GM23338 (cell line): ENCODE data around the gene MAPKBP1. TPM values are rescaled to one million over a fixed set of nuclear protein-coding genes. Genes with fewer than 3 reads are reported as not detected.

Experiments
- ATAC-seq: fragments of 200-7000 bp; cut with Tn5 transposase; 3 replicates; pipeline ENCODE4 v1.9.1; 2020
- DNase-seq: peaks from one replicate; pipeline ENCODE4 v3.0.0-alpha.2; 2015; ENCODE audit warnings: low spot score
- H2AFZ ChIP-seq: fragments of 200-600 bp; sonication (generic); 2 replicates; pipeline ENCODE4 v1.8.0; 2016; ENCODE audit warnings: antibody characterized with exemption, mild to moderate bottlenecking, moderate library complexity
- H3F3A ChIP-seq: fragments of 200-600 bp; sonication (generic); replicated peaks from 2 replicates; pipeline ENCODE4 v1.8.0; 2017; ENCODE audit warnings: antibody characterized with exemption, mixed run types, low read depth
- H3K27ac ChIP-seq: fragments of 200-600 bp; sonication (generic); 2 replicates; pipeline ENCODE4 v1.6.1; 2016; ENCODE audit warnings: low read depth
- H3K27me3 ChIP-seq: fragments of 200-600 bp; sonication (generic); 2 replicates; pipeline ENCODE4 v1.8.0; 2016; ENCODE audit warnings: mild to moderate bottlenecking, mixed run types, moderate library complexity; ENCODE audit not compliant: insufficient read depth
- H3K36me3 ChIP-seq: fragments of 200-600 bp; sonication (generic); 2 replicates; pipeline ENCODE4 v1.8.0; 2016; ENCODE audit warnings: mild to moderate bottlenecking; ENCODE audit not compliant: insufficient read depth
- H3K4me1 ChIP-seq: fragments of 200-600 bp; sonication (generic); 2 replicates; pipeline ENCODE4 v1.8.0; 2016; ENCODE audit warnings: mild to moderate bottlenecking, moderate library complexity; ENCODE audit not compliant: insufficient read depth
- H3K4me2 ChIP-seq: fragments of 200-600 bp; sonication (generic); 2 replicates; pipeline ENCODE4 v1.7.1; 2017; ENCODE audit warnings: mixed run types
- H3K4me3 ChIP-seq: fragments of 200-600 bp; sonication (generic); 2 replicates; pipeline ENCODE4 v1.6.1; 2016; ENCODE audit warnings: mixed run types
- H3K79me2 ChIP-seq: fragments of 200-600 bp; sonication (generic); replicated peaks from 2 replicates; pipeline ENCODE4 v1.8.0; 2017; ENCODE audit warnings: mild to moderate bottlenecking; ENCODE audit not compliant: insufficient read depth
- H3K9me2 ChIP-seq: fragments of 200-600 bp; sonication (generic); 2 replicates; pipeline ENCODE4 v1.8.0; 2017; ENCODE audit not compliant: insufficient read depth
- H4K20me1 ChIP-seq: fragments of 200-600 bp; sonication (generic); replicated peaks from 2 replicates; pipeline ENCODE4 v1.8.0; 2017; ENCODE audit warnings: mild to moderate bottlenecking; ENCODE audit not compliant: insufficient read depth
- H3K27ac Mint-ChIP-seq: 2 replicates; pipeline ENCODE4 v1.8.0; 2020; ENCODE audit warnings: inconsistent platforms, mild to moderate bottlenecking, moderate library complexity, mixed read lengths
- H3K27me3 Mint-ChIP-seq: 3 replicates; pipeline ENCODE4 v1.8.0; 2022; ENCODE audit warnings: low read depth, mild to moderate bottlenecking, moderate library complexity, mixed read lengths, inconsistent platforms; ENCODE audit not compliant: insufficient read depth, poor library complexity
- H3K36me3 Mint-ChIP-seq: 3 replicates; pipeline ENCODE4 v1.8.0; 2021; ENCODE audit warnings: low read depth, mild to moderate bottlenecking, inconsistent platforms, moderate library complexity, mixed read lengths
- H3K4me1 Mint-ChIP-seq: 3 replicates; pipeline ENCODE4 v1.8.0; 2020; ENCODE audit warnings: mild to moderate bottlenecking, inconsistent platforms, mixed read lengths
- H3K4me3 Mint-ChIP-seq: 3 replicates; pipeline ENCODE4 v1.8.0; 2021; ENCODE audit warnings: moderate library complexity, mild to moderate bottlenecking, inconsistent platforms, mixed read lengths
- H3K9me3 Mint-ChIP-seq: 3 replicates; pipeline ENCODE4 v1.8.0; 2020; ENCODE audit warnings: moderate library complexity, mild to moderate bottlenecking, inconsistent platforms, mixed read lengths
- CREB1 ChIP-seq: fragments of 250-450 bp; sonication (Bioruptor Pico); IDR thresholded peaks from 2 replicates; pipeline ENCODE4 v1.5.0; 2020; ENCODE audit warnings: low read depth, mild to moderate bottlenecking, moderate library complexity
- EZH2 ChIP-seq: fragments of 200-600 bp; sonication (generic); IDR thresholded peaks from one replicate; pipeline ENCODE4 v1.8.0; 2017; ENCODE audit warnings: antibody characterized with exemption, mild to moderate bottlenecking, low read depth; ENCODE audit not compliant: unreplicated experiment
- EZH2phosphoT487 ChIP-seq: fragments of 200-600 bp; sonication (generic); IDR thresholded peaks from one replicate; pipeline ENCODE4 v1.8.1; 2018; ENCODE audit warnings: antibody characterized with exemption; ENCODE audit not compliant: unreplicated experiment
- JUNB ChIP-seq: IDR thresholded peaks from one replicate; pipeline ENCODE4 v1.6.1; 2016; ENCODE audit warnings: antibody characterized with exemption; ENCODE audit not compliant: unreplicated experiment
- NANOG ChIP-seq: IDR thresholded peaks from 2 replicates; pipeline ENCODE4 v1.6.1; 2016; ENCODE audit warnings: antibody characterized with exemption, borderline replicate concordance
- POLR2AphosphoS5 ChIP-seq: IDR thresholded peaks from 2 replicates; pipeline ENCODE4 v1.6.1; 2016; ENCODE audit warnings: antibody characterized with exemption, low read depth
- STAT1 ChIP-seq: IDR thresholded peaks from one replicate; pipeline ENCODE4 v1.6.1; 2016; ENCODE audit warnings: antibody characterized with exemption; ENCODE audit not compliant: unreplicated experiment
- ZNF114 ChIP-seq: fragments of 250-450 bp; sonication (Bioruptor Pico); IDR thresholded peaks from 2 replicates; pipeline ENCODE4 v1.5.0; 2020; ENCODE audit warnings: mild to moderate bottlenecking, moderate library complexity
- ZNF331 ChIP-seq: fragments of 250-450 bp; sonication (Bioruptor Pico); IDR thresholded peaks from 2 replicates; pipeline ENCODE4 v1.5.0; 2020; ENCODE audit warnings: low read depth, mild to moderate bottlenecking, moderate library complexity
- polyA plus RNA-seq: library from polyadenylated mRNA; unstranded; fragments of >200 nt; fragmentation: Nextera tagmentation; extraction: Ambion mirVana; gene quantifications from 2 replicates; pipeline ENCODE4 v1.2.1, GENCODE V29; 2016
- total RNA-seq: library from RNA; depleted of rRNA; stranded (reverse); fragments of >200 nt; shearing (Covaris generic); gene quantifications from 2 replicates; pipeline ENCODE4 v1.2.3, GENCODE V29; 2014
- TF ChIP-seq, protein P1 (sequence below): fragments of 250-450 bp; sonication (Bioruptor Pico); IDR thresholded peaks from 2 replicates; pipeline ENCODE4 v1.5.0; 2020; ENCODE audit warnings: mild to moderate bottlenecking, moderate library complexity
- TF ChIP-seq, protein P2 (sequence below): IDR thresholded peaks from 2 replicates; pipeline ENCODE4 v1.6.1; 2016; ENCODE audit warnings: antibody characterized with exemption
- TF ChIP-seq, protein P3 (sequence below): IDR thresholded peaks from one replicate; pipeline ENCODE4 v1.6.1; 2018; ENCODE audit warnings: antibody characterized with exemption; ENCODE audit not compliant: unreplicated experiment
- TF ChIP-seq, protein P4 (sequence below), 2 experiments: fragments of 200-600 bp in 1 of 2; sonication (generic) in 1 of 2; conservative IDR thresholded peaks; 2 replicates each; pipeline versions ENCODE4 v1.5.1 to v1.6.1; 2016 to 2017; ENCODE audit warnings: antibody characterized with exemption in 2 of 2, low read depth in 2 of 2, mild to moderate bottlenecking in 2 of 2, moderate library complexity in 1 of 2

The MAPKBP1 gene
- total and polyA plus RNA-seq, 2 experiments from 2014 or later, result 1.9 to 8.9 TPM

DNA sequence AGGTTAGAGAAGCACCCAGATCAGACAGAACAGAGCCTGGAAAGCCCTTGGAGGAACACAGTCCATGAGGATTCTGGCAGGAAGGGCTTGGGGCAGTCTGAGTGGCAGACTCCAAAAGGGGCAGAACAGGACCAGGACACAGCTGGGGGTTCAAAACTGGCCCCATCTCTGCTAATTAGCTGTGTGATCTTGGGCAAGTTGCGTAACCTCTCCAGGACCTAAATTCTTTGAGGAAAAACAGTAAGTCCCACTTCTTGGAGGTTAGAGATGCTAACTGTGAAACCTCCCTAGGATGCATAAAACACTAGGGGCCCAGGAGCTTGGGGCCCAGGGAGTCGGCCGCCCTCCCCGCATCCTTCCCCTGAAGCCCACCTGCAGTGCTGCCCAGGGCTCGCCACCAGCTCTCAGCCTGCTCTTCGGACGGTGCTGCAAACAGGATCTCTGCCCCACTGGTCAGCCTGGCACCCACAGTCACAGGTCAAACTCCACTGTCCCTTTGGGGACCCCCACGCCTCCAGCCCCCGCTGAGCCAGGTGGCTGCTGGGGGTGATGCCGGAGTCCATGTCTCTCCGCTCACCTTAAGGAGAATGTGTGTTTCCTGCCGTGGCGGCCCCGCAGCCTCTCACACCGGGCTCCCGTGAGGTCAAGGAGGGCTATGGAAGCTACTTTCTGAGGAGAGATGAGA lies 76.3 kb downstream of the MAPKBP1 start (continued):
- TF ChIP-seq EZH2phosphoT487, result no peak

DNA sequence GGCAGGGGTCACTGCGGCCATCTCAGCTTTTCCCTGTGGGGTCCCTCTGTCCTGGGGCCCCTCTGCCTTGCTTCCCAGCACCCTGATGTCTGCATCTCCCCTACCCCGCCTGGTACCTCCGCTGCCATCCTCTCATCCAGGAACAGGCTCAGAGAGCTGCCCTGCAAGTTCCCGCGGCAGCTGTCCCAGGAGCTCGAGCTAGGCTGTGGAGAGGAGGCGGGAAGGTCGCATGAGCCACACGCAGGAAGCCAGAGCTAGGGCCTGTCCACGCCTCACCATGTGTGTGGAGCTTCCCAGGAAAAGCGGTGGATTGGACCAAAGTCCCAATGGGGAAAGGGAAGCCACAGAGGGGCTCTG lies 76.9 kb downstream of the MAPKBP1 start:
- Histone ChIP-seq H3K36me3 (no peaks in the 10 kb centered on the region), H3F3A (no peaks in the 10 kb centered on the region), H3K9me2 (no peaks in the 10 kb centered on the region), H3K27me3 (no peaks in the 10 kb centered on the region), H3K27ac (no peak overlapping the region), H3K79me2 (no peaks in the 10 kb centered on the region), H3K4me2 (no peak overlapping the region), H4K20me1 (no peaks in the 10 kb centered on the region), H3K4me3 (no peak overlapping the region), H2AFZ (no peak overlapping the region), H3K4me1 (no peaks in the 10 kb centered on the region)
- no peaks in the 10 kb centered on the region; the same call in 2 of the 3 replicates for H3K9me3 Mint-ChIP-seq
- peaks cover 14% of the 10 kb centered on the region for H3K27me3 Mint-ChIP-seq
- no peak overlapping the region for H3K4me3 Mint-ChIP-seq
- H3K27ac Mint-ChIP-seq, result no peak overlapping the region
- ATAC-seq (no peak), DNase-seq (no peak)
- H3K36me3 Mint-ChIP-seq, result no peaks in the 10 kb centered on the region; the same call in 2 of the 3 replicates
- no peak for TF ChIP-seq POLR2AphosphoS5
- no peak for TF ChIP-seq EZH2phosphoT487
- TF ChIP-seq NANOG, result no peak
- TF ChIP-seq JUNB, result no peak
- TF ChIP-seq, protein P1, sequence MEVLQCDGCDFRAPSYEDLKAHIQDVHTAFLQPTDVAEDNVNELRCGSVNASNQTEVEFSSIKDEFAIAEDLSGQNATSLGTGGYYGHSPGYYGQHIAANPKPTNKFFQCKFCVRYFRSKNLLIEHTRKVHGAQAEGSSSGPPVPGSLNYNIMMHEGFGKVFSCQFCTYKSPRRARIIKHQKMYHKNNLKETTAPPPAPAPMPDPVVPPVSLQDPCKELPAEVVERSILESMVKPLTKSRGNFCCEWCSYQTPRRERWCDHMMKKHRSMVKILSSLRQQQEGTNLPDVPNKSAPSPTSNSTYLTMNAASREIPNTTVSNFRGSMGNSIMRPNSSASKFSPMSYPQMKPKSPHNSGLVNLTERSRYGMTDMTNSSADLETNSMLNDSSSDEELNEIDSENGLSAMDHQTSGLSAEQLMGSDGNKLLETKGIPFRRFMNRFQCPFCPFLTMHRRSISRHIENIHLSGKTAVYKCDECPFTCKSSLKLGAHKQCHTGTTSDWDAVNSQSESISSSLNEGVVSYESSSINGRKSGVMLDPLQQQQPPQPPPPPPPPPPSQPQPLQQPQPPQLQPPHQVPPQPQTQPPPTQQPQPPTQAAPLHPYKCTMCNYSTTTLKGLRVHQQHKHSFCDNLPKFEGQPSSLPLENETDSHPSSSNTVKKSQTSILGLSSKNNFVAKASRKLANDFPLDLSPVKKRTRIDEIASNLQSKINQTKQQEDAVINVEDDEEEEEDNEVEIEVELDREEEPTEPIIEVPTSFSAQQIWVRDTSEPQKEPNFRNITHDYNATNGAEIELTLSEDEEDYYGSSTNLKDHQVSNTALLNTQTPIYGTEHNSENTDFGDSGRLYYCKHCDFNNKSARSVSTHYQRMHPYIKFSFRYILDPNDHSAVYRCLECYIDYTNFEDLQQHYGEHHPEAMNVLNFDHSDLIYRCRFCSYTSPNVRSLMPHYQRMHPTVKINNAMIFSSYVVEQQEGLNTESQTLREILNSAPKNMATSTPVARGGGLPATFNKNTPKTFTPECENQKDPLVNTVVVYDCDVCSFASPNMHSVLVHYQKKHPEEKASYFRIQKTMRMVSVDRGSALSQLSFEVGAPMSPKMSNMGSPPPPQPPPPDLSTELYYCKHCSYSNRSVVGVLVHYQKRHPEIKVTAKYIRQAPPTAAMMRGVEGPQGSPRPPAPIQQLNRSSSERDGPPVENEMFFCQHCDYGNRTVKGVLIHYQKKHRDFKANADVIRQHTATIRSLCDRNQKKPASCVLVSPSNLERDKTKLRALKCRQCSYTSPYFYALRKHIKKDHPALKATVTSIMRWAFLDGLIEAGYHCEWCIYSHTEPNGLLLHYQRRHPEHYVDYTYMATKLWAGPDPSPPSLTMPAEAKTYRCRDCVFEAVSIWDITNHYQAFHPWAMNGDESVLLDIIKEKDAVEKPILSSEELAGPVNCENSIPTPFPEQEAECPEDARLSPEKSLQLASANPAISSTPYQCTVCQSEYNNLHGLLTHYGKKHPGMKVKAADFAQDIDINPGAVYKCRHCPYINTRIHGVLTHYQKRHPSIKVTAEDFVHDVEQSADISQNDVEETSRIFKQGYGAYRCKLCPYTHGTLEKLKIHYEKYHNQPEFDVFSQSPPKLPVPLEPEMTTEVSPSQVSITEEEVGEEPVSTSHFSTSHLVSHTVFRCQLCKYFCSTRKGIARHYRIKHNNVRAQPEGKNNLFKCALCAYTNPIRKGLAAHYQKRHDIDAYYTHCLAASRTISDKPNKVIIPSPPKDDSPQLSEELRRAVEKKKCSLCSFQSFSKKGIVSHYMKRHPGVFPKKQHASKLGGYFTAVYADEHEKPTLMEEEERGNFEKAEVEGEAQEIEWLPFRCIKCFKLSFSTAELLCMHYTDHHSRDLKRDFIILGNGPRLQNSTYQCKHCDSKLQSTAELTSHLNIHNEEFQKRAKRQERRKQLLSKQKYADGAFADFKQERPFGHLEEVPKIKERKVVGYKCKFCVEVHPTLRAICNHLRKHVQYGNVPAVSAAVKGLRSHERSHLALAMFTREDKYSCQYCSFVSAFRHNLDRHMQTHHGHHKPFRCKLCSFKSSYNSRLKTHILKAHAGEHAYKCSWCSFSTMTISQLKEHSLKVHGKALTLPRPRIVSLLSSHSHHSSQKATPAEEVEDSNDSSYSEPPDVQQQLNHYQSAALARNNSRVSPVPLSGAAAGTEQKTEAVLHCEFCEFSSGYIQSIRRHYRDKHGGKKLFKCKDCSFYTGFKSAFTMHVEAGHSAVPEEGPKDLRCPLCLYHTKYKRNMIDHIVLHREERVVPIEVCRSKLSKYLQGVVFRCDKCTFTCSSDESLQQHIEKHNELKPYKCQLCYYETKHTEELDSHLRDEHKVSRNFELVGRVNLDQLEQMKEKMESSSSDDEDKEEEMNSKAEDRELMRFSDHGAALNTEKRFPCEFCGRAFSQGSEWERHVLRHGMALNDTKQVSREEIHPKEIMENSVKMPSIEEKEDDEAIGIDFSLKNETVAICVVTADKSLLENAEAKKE (CRISPR knock-in tag), result no peak
- no peak for TF ChIP-seq ZNF114
- TF ChIP-seq, protein P2, sequence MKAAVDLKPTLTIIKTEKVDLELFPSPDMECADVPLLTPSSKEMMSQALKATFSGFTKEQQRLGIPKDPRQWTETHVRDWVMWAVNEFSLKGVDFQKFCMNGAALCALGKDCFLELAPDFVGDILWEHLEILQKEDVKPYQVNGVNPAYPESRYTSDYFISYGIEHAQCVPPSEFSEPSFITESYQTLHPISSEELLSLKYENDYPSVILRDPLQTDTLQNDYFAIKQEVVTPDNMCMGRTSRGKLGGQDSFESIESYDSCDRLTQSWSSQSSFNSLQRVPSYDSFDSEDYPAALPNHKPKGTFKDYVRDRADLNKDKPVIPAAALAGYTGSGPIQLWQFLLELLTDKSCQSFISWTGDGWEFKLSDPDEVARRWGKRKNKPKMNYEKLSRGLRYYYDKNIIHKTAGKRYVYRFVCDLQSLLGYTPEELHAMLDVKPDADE, result no peak
- no peak for TF ChIP-seq EZH2
- TF ChIP-seq, protein P3, sequence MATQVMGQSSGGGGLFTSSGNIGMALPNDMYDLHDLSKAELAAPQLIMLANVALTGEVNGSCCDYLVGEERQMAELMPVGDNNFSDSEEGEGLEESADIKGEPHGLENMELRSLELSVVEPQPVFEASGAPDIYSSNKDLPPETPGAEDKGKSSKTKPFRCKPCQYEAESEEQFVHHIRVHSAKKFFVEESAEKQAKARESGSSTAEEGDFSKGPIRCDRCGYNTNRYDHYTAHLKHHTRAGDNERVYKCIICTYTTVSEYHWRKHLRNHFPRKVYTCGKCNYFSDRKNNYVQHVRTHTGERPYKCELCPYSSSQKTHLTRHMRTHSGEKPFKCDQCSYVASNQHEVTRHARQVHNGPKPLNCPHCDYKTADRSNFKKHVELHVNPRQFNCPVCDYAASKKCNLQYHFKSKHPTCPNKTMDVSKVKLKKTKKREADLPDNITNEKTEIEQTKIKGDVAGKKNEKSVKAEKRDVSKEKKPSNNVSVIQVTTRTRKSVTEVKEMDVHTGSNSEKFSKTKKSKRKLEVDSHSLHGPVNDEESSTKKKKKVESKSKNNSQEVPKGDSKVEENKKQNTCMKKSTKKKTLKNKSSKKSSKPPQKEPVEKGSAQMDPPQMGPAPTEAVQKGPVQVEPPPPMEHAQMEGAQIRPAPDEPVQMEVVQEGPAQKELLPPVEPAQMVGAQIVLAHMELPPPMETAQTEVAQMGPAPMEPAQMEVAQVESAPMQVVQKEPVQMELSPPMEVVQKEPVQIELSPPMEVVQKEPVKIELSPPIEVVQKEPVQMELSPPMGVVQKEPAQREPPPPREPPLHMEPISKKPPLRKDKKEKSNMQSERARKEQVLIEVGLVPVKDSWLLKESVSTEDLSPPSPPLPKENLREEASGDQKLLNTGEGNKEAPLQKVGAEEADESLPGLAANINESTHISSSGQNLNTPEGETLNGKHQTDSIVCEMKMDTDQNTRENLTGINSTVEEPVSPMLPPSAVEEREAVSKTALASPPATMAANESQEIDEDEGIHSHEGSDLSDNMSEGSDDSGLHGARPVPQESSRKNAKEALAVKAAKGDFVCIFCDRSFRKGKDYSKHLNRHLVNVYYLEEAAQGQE, result no peak
- TF ChIP-seq STAT1, result no peak
- no peak for TF ChIP-seq CREB1
- no peak for TF ChIP-seq ZNF331 (CRISPR knock-in tag)
- TF ChIP-seq, protein P4, sequence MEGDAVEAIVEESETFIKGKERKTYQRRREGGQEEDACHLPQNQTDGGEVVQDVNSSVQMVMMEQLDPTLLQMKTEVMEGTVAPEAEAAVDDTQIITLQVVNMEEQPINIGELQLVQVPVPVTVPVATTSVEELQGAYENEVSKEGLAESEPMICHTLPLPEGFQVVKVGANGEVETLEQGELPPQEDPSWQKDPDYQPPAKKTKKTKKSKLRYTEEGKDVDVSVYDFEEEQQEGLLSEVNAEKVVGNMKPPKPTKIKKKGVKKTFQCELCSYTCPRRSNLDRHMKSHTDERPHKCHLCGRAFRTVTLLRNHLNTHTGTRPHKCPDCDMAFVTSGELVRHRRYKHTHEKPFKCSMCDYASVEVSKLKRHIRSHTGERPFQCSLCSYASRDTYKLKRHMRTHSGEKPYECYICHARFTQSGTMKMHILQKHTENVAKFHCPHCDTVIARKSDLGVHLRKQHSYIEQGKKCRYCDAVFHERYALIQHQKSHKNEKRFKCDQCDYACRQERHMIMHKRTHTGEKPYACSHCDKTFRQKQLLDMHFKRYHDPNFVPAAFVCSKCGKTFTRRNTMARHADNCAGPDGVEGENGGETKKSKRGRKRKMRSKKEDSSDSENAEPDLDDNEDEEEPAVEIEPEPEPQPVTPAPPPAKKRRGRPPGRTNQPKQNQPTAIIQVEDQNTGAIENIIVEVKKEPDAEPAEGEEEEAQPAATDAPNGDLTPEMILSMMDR (conservative IDR thresholded peaks at IDR 0.05; ENCODE audit: low read depth in 2 of 2), result no peak
- H3K4me1 Mint-ChIP-seq, result peaks cover 6% of the 10 kb centered on the region
